HG03571 (cell line): ENCODE results near the gene ZNF500.

Experiments used
- ATAC-seq: cut with Tn5 transposase; IDR thresholded peaks from one replicate; pipeline ENCODE4 v1.9.1; 2021; ENCODE audit not compliant: unreplicated experiment

The ZNF500 gene

GRCh38 chr16:4766875-4767628 lies at the start of gene ZNF500:
Gene ZNF500 (minus strand): TSS chr16:4767162. CDS start chr16:4765978, 1,184 bp downstream.
- peak; percentile 81 for ATAC-seq

GRCh38 chr16:4814542-4815173 lies 47.7 kb upstream of the ZNF500 start:
- no peak for ATAC-seq

GRCh38 chr16:4814046-4814445 lies 47.1 kb upstream of the ZNF500 start:
- no peak for ATAC-seq

GRCh38 chr16:4813251-4814003 lies 46.5 kb upstream of the ZNF500 start:
- ATAC-seq, result no peak

- ATAC-seq, result no peak
Observed at GRCh38 chr16:4811773-4812172, 44.8 kb upstream of the ZNF500 start.

- no peak for ATAC-seq
Observed at GRCh38 chr16:4811242-4811641, 44.3 kb upstream of the ZNF500 start.

GRCh38 chr16:4806280-4806679 lies 39.3 kb upstream of the ZNF500 start:
- ATAC-seq, result no peak

GRCh38 chr16:4805231-4805630 lies 38.3 kb upstream of the ZNF500 start:
- ATAC-seq, result no peak

GRCh38 chr16:4803898-4804762 lies 37.2 kb upstream of the ZNF500 start:
- no peak for ATAC-seq

- no peak for ATAC-seq
Observed at GRCh38 chr16:4803401-4803844, 36.5 kb upstream of the ZNF500 start.

GRCh38 chr16:4802659-4803287 lies 35.8 kb upstream of the ZNF500 start:
- ATAC-seq, result peak; percentile 84

GRCh38 chr16:4801962-4802658 lies 35.1 kb upstream of the ZNF500 start, which contains the start of gene ROGDI:
Gene ROGDI (minus strand): TSS chr16:4802633. CDS start chr16:4802571, 62 bp downstream.
- ATAC-seq, result peak; percentile 59

- no peak for ATAC-seq
Observed at GRCh38 chr16:4801051-4801961, 34.3 kb upstream of the ZNF500 start.

GRCh38 chr16:4800290-4801041 lies 33.5 kb upstream of the ZNF500 start:
- ATAC-seq, result no peak

- no peak for ATAC-seq
Observed at GRCh38 chr16:4799171-4799855, 32.4 kb upstream of the ZNF500 start.

- ATAC-seq, result no peak
Observed at GRCh38 chr16:4798456-4798855, 31.5 kb upstream of the ZNF500 start.

- no peak for ATAC-seq
Observed at GRCh38 chr16:4797805-4798252, 30.9 kb upstream of the ZNF500 start.
